ENCODE data around the gene LPIN1. TPM values are rescaled to one million over a fixed set of nuclear protein-coding genes. Genes with fewer than 3 reads are reported as not detected.

Gene LPIN1
- total RNA-seq, 1 donor from 2014 or later = 18.8 TPM

DNA sequence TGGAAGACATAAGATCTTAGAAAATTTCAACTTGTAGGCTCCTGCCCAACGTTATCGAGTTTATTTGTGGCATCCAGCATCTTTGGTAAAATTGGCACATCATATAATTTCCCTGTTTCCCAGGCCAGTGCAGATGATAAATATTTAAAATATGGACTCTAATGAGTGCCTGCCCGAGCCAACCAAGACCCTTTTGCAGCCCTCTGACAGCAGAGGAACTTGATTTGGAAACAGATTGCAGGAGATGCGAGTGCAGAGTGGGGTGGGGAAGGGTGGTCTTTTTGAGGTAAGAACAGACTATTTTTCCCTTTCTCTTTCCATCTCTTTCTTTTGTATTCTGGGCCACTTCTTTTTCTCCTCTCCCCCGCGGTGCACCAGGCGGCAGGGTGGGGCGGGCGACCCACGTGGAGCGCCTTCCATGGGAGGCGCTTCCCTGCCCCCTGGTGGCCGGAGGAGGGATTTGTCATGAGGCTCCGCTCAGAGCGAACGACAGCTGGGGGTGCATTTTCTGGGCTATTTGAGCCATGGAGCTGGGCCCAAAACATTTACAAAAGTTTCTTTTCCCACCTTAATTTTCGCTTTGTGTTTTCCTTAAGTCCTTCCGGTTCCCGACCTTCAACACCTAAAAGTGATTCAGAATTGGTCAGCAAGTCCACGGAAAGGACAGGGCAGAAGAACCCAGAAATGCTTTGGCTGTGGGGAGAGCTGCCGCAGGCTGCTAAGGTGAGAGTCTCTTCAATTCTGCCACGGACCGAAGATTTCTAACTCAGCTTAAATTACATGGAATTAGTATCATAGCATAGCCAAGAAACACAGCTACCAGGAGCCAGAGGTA lies 32.7 kb downstream of the LPIN1 start:
- Histone ChIP-seq H3K4me1 (ENCODE audit: control insufficient read depth in 3 of 3, insufficient read depth in 3 of 3, low read length in 3 of 3) (peaks cover 11 to 44% (median 31%) of the 10 kb centered on the region in 3 donors), H3K36me3 (ENCODE audit: control insufficient read depth in 3 of 3, insufficient read depth in 3 of 3, low read length in 3 of 3) (peaks cover 39 to 48% (median 40%) of the 10 kb centered on the region in 3 donors), H3K4me3 (ENCODE audit: low read length in 3 of 3) (peak overlapping the region; percentile 44 to 57 (median 45)), H3K9ac (ENCODE audit: low read depth in 1 of 3, low read length in 3 of 3) (peak overlapping the region; percentile 12 to 69 (median 21)), H3K27ac (ENCODE audit: low read depth, low read length) (no peak overlapping the region), H3K27me3 (ENCODE audit: control insufficient read depth in 3 of 3, insufficient read depth in 3 of 3, low read length in 3 of 3) (no peaks in the 10 kb centered on the region), H3K9me3 (ENCODE audit: control insufficient read depth in 3 of 3, low read length in 3 of 3) (no peaks in the 10 kb centered on the region)

DNA sequence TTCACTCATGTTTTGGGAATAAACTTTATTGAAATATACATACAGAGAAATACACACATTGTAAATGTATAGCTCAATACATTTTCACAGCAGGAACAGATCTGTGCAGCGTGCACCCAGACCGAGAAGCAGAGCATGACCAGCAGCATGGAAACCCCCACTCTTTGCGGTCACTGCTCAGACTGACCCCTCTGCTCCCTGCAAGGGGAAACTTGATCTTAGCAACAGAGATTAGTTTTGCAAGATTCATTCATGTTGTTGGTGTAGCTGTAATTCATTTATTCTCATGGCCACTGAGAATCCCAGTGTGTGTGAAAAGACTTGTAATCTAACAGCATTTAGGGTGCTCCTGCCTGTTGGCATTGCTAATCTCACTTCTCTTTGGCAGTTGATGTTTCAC lies 35.2 kb downstream of the LPIN1 start:
- Histone ChIP-seq H3K4me1 (ENCODE audit: control insufficient read depth in 3 of 3, insufficient read depth in 3 of 3, low read length in 3 of 3) (peaks cover 11 to 44% (median 26%) of the 10 kb centered on the region in 3 donors), H3K9ac (ENCODE audit: low read depth in 1 of 3, low read length in 3 of 3) (no peak overlapping the region), H3K9me3 (ENCODE audit: control insufficient read depth in 3 of 3, low read length in 3 of 3) (no peaks in the 10 kb centered on the region), H3K27ac (ENCODE audit: low read depth, low read length) (no peak overlapping the region), H3K27me3 (ENCODE audit: control insufficient read depth in 3 of 3, insufficient read depth in 3 of 3, low read length in 3 of 3) (no peaks in the 10 kb centered on the region), H3K4me3 (ENCODE audit: low read length in 3 of 3) (no peak overlapping the region), H3K36me3 (ENCODE audit: control insufficient read depth in 3 of 3, insufficient read depth in 3 of 3, low read length in 3 of 3) (peaks cover 54 to 56% (median 56%) of the 10 kb centered on the region in 3 donors)

DNA sequence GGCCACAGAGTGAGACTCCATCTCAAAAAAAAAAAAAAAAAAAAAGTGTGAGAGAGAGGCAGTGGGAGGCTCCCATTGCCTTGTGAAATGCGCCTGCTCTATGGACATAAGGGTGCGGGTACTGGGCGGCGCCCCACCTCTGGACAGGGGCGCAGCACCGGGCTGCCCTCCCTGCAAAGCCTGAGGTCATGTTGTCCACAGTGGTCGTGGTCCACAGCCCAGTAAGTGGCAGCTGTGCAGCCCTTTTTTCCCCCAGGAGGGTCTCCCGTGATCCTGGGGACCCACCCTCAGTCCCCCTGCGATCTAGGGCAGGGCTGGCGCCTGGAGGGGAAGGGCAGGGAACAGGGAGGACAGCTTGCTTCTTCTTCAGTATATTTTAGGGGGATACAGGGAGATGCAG lies 37.8 kb downstream of the LPIN1 start:
- H3K9me3 ChIP-seq (ENCODE audit: control insufficient read depth in 3 of 3, low read length in 3 of 3) = no peaks in the 10 kb centered on the region
- H3K27ac ChIP-seq (ENCODE audit: low read depth, low read length) = no peak overlapping the region
- peaks cover 3 to 18% (median 4%) of the 10 kb centered on the region in 3 donors for H3K4me1 ChIP-seq (ENCODE audit: control insufficient read depth in 3 of 3, insufficient read depth in 3 of 3, low read length in 3 of 3)
- H3K36me3 ChIP-seq (ENCODE audit: control insufficient read depth in 3 of 3, insufficient read depth in 3 of 3, low read length in 3 of 3) = peaks cover 76 to 78% (median 78%) of the 10 kb centered on the region in 3 donors
- no peak overlapping the region for H3K4me3 ChIP-seq (ENCODE audit: low read length in 3 of 3)
- no peak overlapping the region for H3K9ac ChIP-seq (ENCODE audit: low read depth in 1 of 3, low read length in 3 of 3)
- no peaks in the 10 kb centered on the region for H3K27me3 ChIP-seq (ENCODE audit: control insufficient read depth in 3 of 3, insufficient read depth in 3 of 3, low read length in 3 of 3)

DNA sequence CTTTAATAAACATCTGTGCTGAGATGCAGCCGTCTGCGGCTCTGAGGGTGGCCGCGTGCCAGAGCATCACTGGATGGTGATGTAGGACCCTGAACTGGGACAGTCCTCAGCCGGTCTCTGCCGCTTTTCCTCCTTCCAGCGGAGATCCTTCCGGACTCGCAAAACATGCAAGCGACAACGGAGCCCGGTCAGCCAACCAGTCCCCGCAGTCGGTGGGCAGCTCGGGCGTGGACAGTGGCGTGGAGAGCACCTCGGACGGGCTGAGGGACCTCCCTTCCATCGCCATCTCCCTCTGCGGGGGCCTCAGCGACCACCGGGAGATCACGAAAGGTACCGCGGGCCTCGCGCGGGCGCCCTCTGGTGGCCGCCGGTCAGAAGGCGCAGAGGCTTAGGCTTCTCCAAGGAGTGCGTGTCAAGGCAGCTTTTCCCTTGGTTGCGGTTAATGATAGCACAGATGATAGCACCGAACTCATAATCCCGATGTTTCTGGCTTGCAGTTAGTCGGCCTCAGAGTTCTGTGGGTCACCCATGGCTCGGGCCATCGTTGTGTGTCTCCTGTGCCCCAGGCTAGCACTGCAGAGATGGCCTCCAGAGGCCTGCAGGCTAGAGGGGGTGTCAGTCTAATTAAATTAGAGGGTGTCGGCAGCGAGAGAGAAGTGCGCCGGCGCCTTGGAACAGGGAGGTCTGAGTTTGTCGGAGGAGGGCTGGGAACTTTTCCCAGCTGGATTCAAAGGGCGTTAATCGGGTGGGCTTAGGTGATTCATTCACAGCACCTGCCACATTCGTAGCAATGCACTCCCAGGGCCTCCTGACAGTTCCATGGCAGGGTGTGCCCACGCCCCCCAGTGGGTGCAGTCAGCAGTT lies 38.5 kb downstream of the LPIN1 start:
- no peaks in the 10 kb centered on the region for H3K27me3 ChIP-seq (ENCODE audit: control insufficient read depth in 3 of 3, insufficient read depth in 3 of 3, low read length in 3 of 3)
- peak overlapping the region in 2 of 3 donors; percentile 29 to 33 for H3K9ac ChIP-seq (ENCODE audit: low read depth in 1 of 3, low read length in 3 of 3)
- H3K27ac ChIP-seq (ENCODE audit: low read depth, low read length) = no peak overlapping the region
- H3K4me3 ChIP-seq (ENCODE audit: low read length in 3 of 3) = peak overlapping the region in 2 of 3 donors; percentile 38 to 56
- H3K4me1 ChIP-seq (ENCODE audit: control insufficient read depth in 3 of 3, insufficient read depth in 3 of 3, low read length in 3 of 3) = peaks cover 0 to 16% (median 0%) of the 10 kb centered on the region in 3 donors
- no peaks in the 10 kb centered on the region for H3K9me3 ChIP-seq (ENCODE audit: control insufficient read depth in 3 of 3, low read length in 3 of 3)
- peaks cover 76 to 81% (median 80%) of the 10 kb centered on the region in 3 donors for H3K36me3 ChIP-seq (ENCODE audit: control insufficient read depth in 3 of 3, insufficient read depth in 3 of 3, low read length in 3 of 3)

DNA sequence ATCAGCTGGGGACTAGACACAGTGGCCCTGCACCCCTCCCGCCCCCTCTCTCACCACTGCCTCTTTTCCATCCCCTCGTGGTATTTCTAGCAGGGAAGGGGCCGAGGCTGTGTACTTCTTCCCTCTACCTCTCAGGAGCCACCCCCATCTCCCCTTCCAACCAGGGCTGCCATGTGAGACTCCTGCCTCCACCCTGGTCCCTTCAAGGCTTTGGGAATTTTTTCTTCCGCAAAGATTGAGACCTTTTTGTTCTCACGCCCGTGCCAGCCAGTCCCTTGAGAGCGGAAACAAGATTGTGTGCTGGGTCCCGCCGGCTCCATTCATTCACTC lies 39.1 kb downstream of the LPIN1 start:
- H3K4me1 ChIP-seq (ENCODE audit: control insufficient read depth in 3 of 3, insufficient read depth in 3 of 3, low read length in 3 of 3) = peaks cover 0 to 10% (median 0%) of the 10 kb centered on the region in 3 donors

GRCh38 chr2:11786191-11786590 lies 39.8 kb downstream of the LPIN1 start:
- peaks cover 71 to 80% (median 80%) of the 10 kb centered on the region in 3 donors for H3K36me3 ChIP-seq (ENCODE audit: control insufficient read depth in 3 of 3, insufficient read depth in 3 of 3, low read length in 3 of 3)
- H3K9ac ChIP-seq (ENCODE audit: low read depth in 1 of 3, low read length in 3 of 3) = no peak overlapping the region
- H3K27ac ChIP-seq (ENCODE audit: low read depth, low read length) = no peak overlapping the region
- H3K27me3 ChIP-seq (ENCODE audit: control insufficient read depth in 3 of 3, insufficient read depth in 3 of 3, low read length in 3 of 3) = no peaks in the 10 kb centered on the region
- peaks cover 0 to 8% (median 0%) of the 10 kb centered on the region in 3 donors for H3K4me1 ChIP-seq (ENCODE audit: control insufficient read depth in 3 of 3, insufficient read depth in 3 of 3, low read length in 3 of 3)
- H3K4me3 ChIP-seq (ENCODE audit: low read length in 3 of 3) = no peak overlapping the region
- no peaks in the 10 kb centered on the region for H3K9me3 ChIP-seq (ENCODE audit: control insufficient read depth in 3 of 3, low read length in 3 of 3)

More for the DNA sequence above, 39.1 kb downstream of the LPIN1 start:
- H3K9me3 ChIP-seq (ENCODE audit: control insufficient read depth in 3 of 3, low read length in 3 of 3) = no peaks in the 10 kb centered on the region
- no peak overlapping the region for H3K27ac ChIP-seq (ENCODE audit: low read depth, low read length)
- peaks cover 75 to 82% (median 81%) of the 10 kb centered on the region in 3 donors for H3K36me3 ChIP-seq (ENCODE audit: control insufficient read depth in 3 of 3, insufficient read depth in 3 of 3, low read length in 3 of 3)
- no peak overlapping the region for H3K4me3 ChIP-seq (ENCODE audit: low read length in 3 of 3)
- no peaks in the 10 kb centered on the region for H3K27me3 ChIP-seq (ENCODE audit: control insufficient read depth in 3 of 3, insufficient read depth in 3 of 3, low read length in 3 of 3)
- H3K9ac ChIP-seq (ENCODE audit: low read depth in 1 of 3, low read length in 3 of 3) = no peak overlapping the region

GRCh38 chr2:11786592-11786991 lies 40.2 kb downstream of the LPIN1 start:
- H3K9me3 ChIP-seq (ENCODE audit: control insufficient read depth in 3 of 3, low read length in 3 of 3) = no peaks in the 10 kb centered on the region
- H3K27me3 ChIP-seq (ENCODE audit: control insufficient read depth in 3 of 3, insufficient read depth in 3 of 3, low read length in 3 of 3) = no peaks in the 10 kb centered on the region
- H3K4me3 ChIP-seq (ENCODE audit: low read length in 3 of 3) = no peak overlapping the region
- no peak overlapping the region for H3K27ac ChIP-seq (ENCODE audit: low read depth, low read length)
- peaks cover 72 to 80% (median 79%) of the 10 kb centered on the region in 3 donors for H3K36me3 ChIP-seq (ENCODE audit: control insufficient read depth in 3 of 3, insufficient read depth in 3 of 3, low read length in 3 of 3)
- no peak overlapping the region for H3K9ac ChIP-seq (ENCODE audit: low read depth in 1 of 3, low read length in 3 of 3)
- H3K4me1 ChIP-seq (ENCODE audit: control insufficient read depth in 3 of 3, insufficient read depth in 3 of 3, low read length in 3 of 3) = peaks cover 0 to 8% (median 0%) of the 10 kb centered on the region in 3 donors

- H3K27ac ChIP-seq (ENCODE audit: low read depth, low read length) = no peak overlapping the region
- H3K9ac ChIP-seq (ENCODE audit: low read depth in 1 of 3, low read length in 3 of 3) = peak overlapping the region in 1 of 3 donors; percentile 9
- H3K9me3 ChIP-seq (ENCODE audit: control insufficient read depth in 3 of 3, low read length in 3 of 3) = no peaks in the 10 kb centered on the region
- H3K27me3 ChIP-seq (ENCODE audit: control insufficient read depth in 3 of 3, insufficient read depth in 3 of 3, low read length in 3 of 3) = no peaks in the 10 kb centered on the region
- peaks cover 76 to 81% (median 79%) of the 10 kb centered on the region in 3 donors for H3K36me3 ChIP-seq (ENCODE audit: control insufficient read depth in 3 of 3, insufficient read depth in 3 of 3, low read length in 3 of 3)
- no peak overlapping the region for H3K4me3 ChIP-seq (ENCODE audit: low read length in 3 of 3)
- H3K4me1 ChIP-seq (ENCODE audit: control insufficient read depth in 3 of 3, insufficient read depth in 3 of 3, low read length in 3 of 3) = peaks cover 0 to 8% (median 0%) of the 10 kb centered on the region in 3 donors
Measured at GRCh38 chr2:11787991-11788390, 41.6 kb downstream of the LPIN1 start.

DNA sequence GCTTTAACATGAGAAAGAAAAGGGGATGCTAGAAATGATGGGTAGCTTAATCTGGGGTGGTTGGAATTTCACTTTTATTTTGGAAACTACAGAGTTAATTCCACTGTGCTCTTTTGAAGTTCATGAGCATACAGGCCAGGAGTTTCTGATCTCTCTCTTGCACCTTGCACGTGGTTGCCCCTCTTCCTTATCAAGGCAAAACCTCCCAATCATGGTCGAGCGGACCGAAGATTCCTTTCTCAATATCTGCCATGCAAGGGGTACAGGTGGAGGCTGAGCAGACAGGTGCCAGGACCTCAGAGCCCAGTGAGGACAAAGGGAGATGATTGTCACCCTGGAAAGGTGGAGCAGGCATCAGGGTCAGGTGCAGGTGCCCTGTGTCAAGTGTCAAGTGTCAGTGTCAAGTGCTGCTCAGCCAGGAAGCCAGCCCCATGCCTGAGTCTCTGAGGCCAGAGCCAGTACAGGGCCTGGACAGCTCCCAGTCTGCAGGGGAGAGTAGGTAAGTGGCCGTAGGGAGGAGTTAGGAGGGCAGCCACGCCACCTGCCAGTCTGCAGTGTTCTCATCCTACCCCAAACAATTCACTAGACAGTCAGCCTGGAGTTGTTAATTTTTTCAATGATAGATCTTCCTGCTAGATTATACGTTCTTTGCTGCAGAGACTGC lies 42.2 kb downstream of the LPIN1 start:
- H3K9me3 ChIP-seq (ENCODE audit: control insufficient read depth in 3 of 3, low read length in 3 of 3) = no peaks in the 10 kb centered on the region
- no peak overlapping the region for H3K9ac ChIP-seq (ENCODE audit: low read depth in 1 of 3, low read length in 3 of 3)
- H3K4me3 ChIP-seq (ENCODE audit: low read length in 3 of 3) = no peak overlapping the region
- peaks cover 0 to 8% (median 0%) of the 10 kb centered on the region in 3 donors for H3K4me1 ChIP-seq (ENCODE audit: control insufficient read depth in 3 of 3, insufficient read depth in 3 of 3, low read length in 3 of 3)
- no peak overlapping the region for H3K27ac ChIP-seq (ENCODE audit: low read depth, low read length)
- peaks cover 76 to 80% (median 79%) of the 10 kb centered on the region in 3 donors for H3K36me3 ChIP-seq (ENCODE audit: control insufficient read depth in 3 of 3, insufficient read depth in 3 of 3, low read length in 3 of 3)
- H3K27me3 ChIP-seq (ENCODE audit: control insufficient read depth in 3 of 3, insufficient read depth in 3 of 3, low read length in 3 of 3) = no peaks in the 10 kb centered on the region
